Karpas-422 (cell line): ENCODE results near the gene HIVEP3. TPM values are rescaled to one million over a fixed set of nuclear protein-coding genes. Genes with fewer than 3 reads are reported as not detected.

ENCODE experiments used
- DNase-seq: peaks from one replicate; pipeline ENCODE4 v3.0.0-alpha.2; 2015
- H2AFZ ChIP-seq: fragments of 200-600 bp; sonication (generic); 2 replicates; pipeline ENCODE4 v1.6.1; 2014; ENCODE audit warnings: antibody characterized with exemption, low read length, mixed read lengths
- H3K27ac ChIP-seq: fragments of 200-600 bp; sonication (generic); 2 replicates; pipeline ENCODE4 v1.5.1; 2014; ENCODE audit warnings: mild to moderate bottlenecking, low read length, moderate library complexity
- H3K27me3 ChIP-seq: fragments of 200-600 bp; sonication (generic); 2 replicates; pipeline ENCODE4 v1.6.1; 2014; ENCODE audit warnings: low read length, mixed read lengths
- H3K36me3 ChIP-seq: fragments of 200-600 bp; sonication (generic); 2 replicates; pipeline ENCODE4 v1.6.1; 2014; ENCODE audit warnings: low read length, mixed read lengths; ENCODE audit not compliant: insufficient read depth
- H3K4me1 ChIP-seq: fragments of 200-600 bp; sonication (generic); 2 replicates; pipeline ENCODE4 v1.6.1; 2014; ENCODE audit warnings: mild to moderate bottlenecking, low read length, mixed read lengths
- H3K4me2 ChIP-seq: fragments of 200-600 bp; sonication (generic); 2 replicates; pipeline ENCODE4 v1.6.1; 2014; ENCODE audit warnings: low read length, low read depth, mild to moderate bottlenecking; ENCODE audit not compliant: poor library complexity, severe bottlenecking
- H3K4me3 ChIP-seq: fragments of 200-600 bp; sonication (generic); 2 replicates; pipeline ENCODE4 v1.5.1; 2014; ENCODE audit warnings: mild to moderate bottlenecking, antibody characterized with exemption, low read length, mixed read lengths
- H3K79me2 ChIP-seq: fragments of 200-600 bp; sonication (generic); 2 replicates; pipeline ENCODE4 v1.6.1; 2014; ENCODE audit warnings: mild to moderate bottlenecking, low read length, mixed read lengths
- H3K9ac ChIP-seq: fragments of 200-600 bp; sonication (generic); 2 replicates; pipeline ENCODE4 v1.6.0; 2014; ENCODE audit warnings: low read length
- H3K9me2 ChIP-seq: fragments of 200-600 bp; sonication (generic), shearing (Covaris generic); replicated peaks from 2 replicates; pipeline ENCODE4 v1.6.0; 2014; ENCODE audit warnings: mild to moderate bottlenecking, low read length, moderate library complexity; ENCODE audit not compliant: insufficient read depth
- H3K9me3 ChIP-seq: fragments of 300-700, 200-600 bp; sonication (generic); 2 replicates; pipeline ENCODE4 v1.6.1; 2014; ENCODE audit warnings: low read length, mixed read lengths
- H4K20me1 ChIP-seq: fragments of 200-600 bp; sonication (generic); 2 replicates; pipeline ENCODE4 v1.6.1; 2014; ENCODE audit warnings: mild to moderate bottlenecking, antibody characterized with exemption, low read length, low read depth; ENCODE audit not compliant: insufficient read depth
- total RNA-seq: library from RNA; depleted of rRNA; stranded (reverse); fragments of >200 nt; shearing (Covaris generic); gene quantifications from 2 replicates; pipeline ENCODE4 v1.2.3, GENCODE V29; 2014; ENCODE audit warnings: low replicate concordance

Gene HIVEP3
- total RNA-seq, 1 experiment from 2014 or later = 1.3 TPM

- Histone ChIP-seq H2AFZ (no peak overlapping the region), H4K20me1 (no peaks in the 10 kb centered on the region), H3K9ac (no peak overlapping the region), H3K9me3 (no peaks in the 10 kb centered on the region), H3K9me2 (no peaks in the 10 kb centered on the region), H3K36me3 (no peaks in the 10 kb centered on the region), H3K27ac (no peak overlapping the region), H3K4me2 (no peak overlapping the region), H3K4me3 (no peak overlapping the region), H3K27me3 (no peaks in the 10 kb centered on the region), H3K79me2 (no peaks in the 10 kb centered on the region), H3K4me1 (peaks cover 3% of the 10 kb centered on the region)
- DNase-seq = no peak
Measured at GRCh38 chr1:41498391-41498790, 420.3 kb downstream of the HIVEP3 start.

GRCh38 chr1:41497461-41498030 lies 421.2 kb downstream of the HIVEP3 start:
- Histone ChIP-seq H3K27ac (no peak overlapping the region), H3K36me3 (no peaks in the 10 kb centered on the region), H3K4me2 (no peak overlapping the region), H3K9me2 (no peaks in the 10 kb centered on the region), H3K79me2 (no peaks in the 10 kb centered on the region), H3K9ac (no peak overlapping the region), H4K20me1 (no peaks in the 10 kb centered on the region), H3K27me3 (no peaks in the 10 kb centered on the region), H3K9me3 (no peaks in the 10 kb centered on the region), H2AFZ (no peak overlapping the region), H3K4me1 (peaks cover 3% of the 10 kb centered on the region), H3K4me3 (no peak overlapping the region)
- no peak for DNase-seq

DNA sequence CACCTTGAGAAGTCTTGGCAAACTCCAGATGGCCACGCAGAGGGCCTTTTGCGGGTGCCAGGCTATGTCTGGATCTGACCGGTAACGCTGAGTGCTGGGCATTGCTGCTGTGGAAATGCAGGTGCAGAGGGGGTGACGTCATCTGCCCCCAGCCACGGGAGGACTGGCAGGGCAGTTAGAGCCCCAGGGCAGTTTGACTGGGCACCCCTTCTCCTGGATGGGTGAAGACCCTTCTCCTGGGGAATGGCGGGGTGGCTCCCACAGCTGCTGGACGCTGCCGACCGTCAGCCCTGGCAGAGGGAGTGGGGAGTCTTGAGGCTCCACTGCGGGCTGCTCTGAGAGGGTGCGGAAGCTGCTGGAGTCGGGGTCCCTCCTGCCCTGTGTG lies 421.7 kb downstream of the HIVEP3 start:
- H3K27ac ChIP-seq = no peak overlapping the region
- H3K79me2 ChIP-seq = no peaks in the 10 kb centered on the region
- no peak overlapping the region for H3K4me3 ChIP-seq
- no peaks in the 10 kb centered on the region for H3K27me3 ChIP-seq
- no peaks in the 10 kb centered on the region for H3K9me3 ChIP-seq
- no peak overlapping the region for H3K9ac ChIP-seq
- no peaks in the 10 kb centered on the region for H4K20me1 ChIP-seq
- H3K4me2 ChIP-seq = no peak overlapping the region
- no peak for DNase-seq
- no peak overlapping the region for H2AFZ ChIP-seq
- H3K36me3 ChIP-seq = no peaks in the 10 kb centered on the region
- peaks cover 3% of the 10 kb centered on the region for H3K4me1 ChIP-seq
- H3K9me2 ChIP-seq = no peaks in the 10 kb centered on the region

- Histone ChIP-seq H3K27me3 (no peaks in the 10 kb centered on the region), H3K9ac (no peak overlapping the region), H3K9me3 (no peaks in the 10 kb centered on the region), H4K20me1 (no peaks in the 10 kb centered on the region), H2AFZ (no peak overlapping the region), H3K79me2 (no peaks in the 10 kb centered on the region), H3K27ac (no peak overlapping the region), H3K4me2 (no peak overlapping the region), H3K9me2 (no peaks in the 10 kb centered on the region), H3K36me3 (no peaks in the 10 kb centered on the region), H3K4me1 (peaks cover 3% of the 10 kb centered on the region), H3K4me3 (no peak overlapping the region)
- no peak for DNase-seq
Measured at GRCh38 chr1:41496080-41497055, 422.4 kb downstream of the HIVEP3 start.

DNA sequence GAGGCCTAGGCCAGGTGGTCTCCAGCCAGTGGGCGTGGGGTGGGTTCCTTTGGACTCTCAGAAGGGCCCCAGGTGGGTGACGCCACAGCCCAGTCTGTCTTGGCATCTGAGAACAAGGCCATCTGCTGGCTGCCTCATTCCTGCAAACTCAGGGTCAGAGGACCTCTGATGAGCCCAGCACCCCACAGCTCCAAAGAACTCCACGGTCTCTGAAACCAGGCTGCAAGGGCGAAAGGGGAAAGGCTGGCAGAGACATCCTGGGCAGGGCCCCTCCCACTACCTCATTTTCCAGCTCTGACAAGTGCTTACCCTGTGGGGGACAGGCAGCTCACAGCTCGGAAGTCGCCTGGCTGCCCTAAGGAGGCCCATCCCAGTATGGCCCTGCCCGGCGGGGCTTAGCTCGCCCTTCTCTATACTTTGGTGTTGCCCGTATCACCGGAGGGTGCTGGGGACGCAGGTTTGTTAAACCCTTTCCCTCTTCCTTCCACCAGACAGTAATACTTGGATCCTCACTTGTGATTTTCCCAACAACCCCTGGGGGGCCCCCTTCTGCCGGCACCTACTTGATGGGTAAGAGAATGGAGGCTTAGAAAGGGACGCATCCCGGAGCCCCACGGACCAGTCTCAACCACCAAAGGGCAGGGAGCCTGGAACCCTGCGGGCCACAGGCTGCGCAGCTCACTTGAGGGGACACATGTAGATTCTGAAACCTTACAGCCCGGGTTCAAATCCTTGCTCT lies 423.3 kb downstream of the HIVEP3 start:
- no peak overlapping the region for H2AFZ ChIP-seq
- H3K4me2 ChIP-seq = no peak overlapping the region
- no peak overlapping the region for H3K27ac ChIP-seq
- no peak overlapping the region for H3K9ac ChIP-seq
- peaks cover 3% of the 10 kb centered on the region for H3K4me1 ChIP-seq
- no peaks in the 10 kb centered on the region for H3K36me3 ChIP-seq
- H4K20me1 ChIP-seq = no peaks in the 10 kb centered on the region
- no peaks in the 10 kb centered on the region for H3K9me3 ChIP-seq
- H3K79me2 ChIP-seq = no peaks in the 10 kb centered on the region
- no peak overlapping the region for H3K4me3 ChIP-seq
- no peaks in the 10 kb centered on the region for H3K9me2 ChIP-seq
- H3K27me3 ChIP-seq = no peaks in the 10 kb centered on the region
- DNase-seq = no peak

DNA sequence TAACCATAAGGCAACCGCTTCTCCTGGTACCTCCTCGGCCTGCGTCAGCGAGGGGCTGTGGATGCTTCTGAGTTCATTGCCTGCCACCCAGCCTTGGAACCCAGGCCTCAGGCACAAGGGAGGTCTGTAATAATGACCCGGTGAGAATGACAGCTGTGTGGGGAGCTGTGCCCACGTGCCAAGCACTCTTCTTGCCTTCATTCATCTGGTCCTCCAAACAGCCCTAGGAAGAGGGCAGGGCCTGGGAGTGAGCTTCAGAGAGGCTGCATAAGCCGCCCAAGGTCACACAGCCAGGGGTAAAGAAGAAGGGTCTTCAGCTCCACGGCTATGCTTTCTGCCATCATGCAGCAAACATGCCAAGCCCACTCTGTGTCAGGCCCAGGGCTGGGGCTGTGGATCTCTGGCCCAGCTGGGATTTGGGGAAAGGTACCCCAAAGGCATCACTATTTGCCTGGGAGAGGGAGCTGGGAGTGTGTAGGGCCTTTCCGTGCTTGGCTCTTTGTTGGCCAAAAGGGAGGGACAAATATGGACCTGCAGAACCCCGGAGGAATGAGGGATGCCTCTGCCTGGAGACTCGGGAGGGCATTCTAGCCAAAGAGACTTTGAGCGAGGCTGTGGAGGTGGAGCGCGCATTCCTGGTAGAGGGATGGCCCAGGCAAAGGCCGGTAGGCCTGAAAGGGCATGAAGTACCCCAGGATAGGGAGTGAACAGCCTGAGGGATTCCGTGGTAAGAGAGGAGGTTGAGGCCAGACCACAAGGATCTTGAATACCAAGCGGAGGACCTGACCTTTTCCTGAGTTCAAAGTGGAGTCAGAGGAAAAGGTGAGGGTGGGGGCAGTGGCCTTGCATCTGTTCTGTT lies 424.1 kb downstream of the HIVEP3 start:
- peaks cover 3% of the 10 kb centered on the region for H3K4me1 ChIP-seq
- H3K79me2 ChIP-seq = no peaks in the 10 kb centered on the region
- H3K4me3 ChIP-seq = no peak overlapping the region
- H3K9me3 ChIP-seq = no peaks in the 10 kb centered on the region
- H2AFZ ChIP-seq = no peak overlapping the region
- H4K20me1 ChIP-seq = no peaks in the 10 kb centered on the region
- H3K9me2 ChIP-seq = no peaks in the 10 kb centered on the region
- H3K27me3 ChIP-seq = no peaks in the 10 kb centered on the region
- H3K4me2 ChIP-seq = no peak overlapping the region
- no peak overlapping the region for H3K9ac ChIP-seq
- DNase-seq = no peak
- H3K27ac ChIP-seq = no peak overlapping the region
- no peaks in the 10 kb centered on the region for H3K36me3 ChIP-seq

- H3K79me2 ChIP-seq = no peaks in the 10 kb centered on the region
- DNase-seq = no peak
Measured at GRCh38 chr1:41493626-41494350, 424.9 kb downstream of the HIVEP3 start.

More at GRCh38 chr1:41493626-41494350, 424.9 kb downstream of the HIVEP3 start:
- H3K27ac ChIP-seq = no peak overlapping the region
- H3K9me3 ChIP-seq = no peaks in the 10 kb centered on the region
- H3K4me3 ChIP-seq = no peak overlapping the region
- H3K9me2 ChIP-seq = no peaks in the 10 kb centered on the region
- H3K27me3 ChIP-seq = no peaks in the 10 kb centered on the region
- no peak overlapping the region for H3K4me2 ChIP-seq
- H3K9ac ChIP-seq = no peak overlapping the region
- no peaks in the 10 kb centered on the region for H4K20me1 ChIP-seq
- H3K36me3 ChIP-seq = no peaks in the 10 kb centered on the region
- H2AFZ ChIP-seq = no peak overlapping the region
- peaks cover 3% of the 10 kb centered on the region for H3K4me1 ChIP-seq
